GM19099 (cell line): Measurements from ENCODE around the gene OPTC.

Experiments used
- POLR2A ChIP-seq: IDR thresholded peaks from 3 replicates; pipeline ENCODE4 v1.6.1; 2011; ENCODE audit warnings: low read depth; ENCODE audit not compliant: insufficient read length; ENCODE audit errors: extremely low read depth

Gene OPTC, protein sequence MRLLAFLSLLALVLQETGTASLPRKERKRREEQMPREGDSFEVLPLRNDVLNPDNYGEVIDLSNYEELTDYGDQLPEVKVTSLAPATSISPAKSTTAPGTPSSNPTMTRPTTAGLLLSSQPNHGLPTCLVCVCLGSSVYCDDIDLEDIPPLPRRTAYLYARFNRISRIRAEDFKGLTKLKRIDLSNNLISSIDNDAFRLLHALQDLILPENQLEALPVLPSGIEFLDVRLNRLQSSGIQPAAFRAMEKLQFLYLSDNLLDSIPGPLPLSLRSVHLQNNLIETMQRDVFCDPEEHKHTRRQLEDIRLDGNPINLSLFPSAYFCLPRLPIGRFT

DNA sequence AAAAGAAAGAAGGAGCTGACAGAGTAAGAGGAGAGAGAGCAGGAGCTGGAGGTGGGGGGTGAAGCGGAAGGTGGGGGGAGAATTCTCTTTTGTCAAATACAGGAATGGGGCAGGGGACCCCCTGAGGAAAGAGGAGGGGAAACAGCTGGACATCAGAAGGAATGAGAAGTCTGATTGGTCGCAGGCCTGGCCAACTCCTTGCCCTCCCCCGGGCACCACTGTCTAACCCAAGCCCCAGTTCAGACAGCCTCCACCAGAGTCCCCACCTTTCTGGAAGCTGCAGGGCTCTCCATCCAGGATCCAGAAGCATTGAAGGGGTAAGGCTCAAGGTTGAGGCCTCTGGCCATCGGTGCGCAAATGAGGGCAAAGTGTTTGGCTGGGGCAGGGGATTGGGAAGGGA lies at the start of gene OPTC:
TSS of gene OPTC (plus strand) at position 253 of the 400 bp plus-strand sequence. CDS start 1,853 bp downstream, outside the sequence.
- no peak for TF ChIP-seq POLR2A

DNA sequence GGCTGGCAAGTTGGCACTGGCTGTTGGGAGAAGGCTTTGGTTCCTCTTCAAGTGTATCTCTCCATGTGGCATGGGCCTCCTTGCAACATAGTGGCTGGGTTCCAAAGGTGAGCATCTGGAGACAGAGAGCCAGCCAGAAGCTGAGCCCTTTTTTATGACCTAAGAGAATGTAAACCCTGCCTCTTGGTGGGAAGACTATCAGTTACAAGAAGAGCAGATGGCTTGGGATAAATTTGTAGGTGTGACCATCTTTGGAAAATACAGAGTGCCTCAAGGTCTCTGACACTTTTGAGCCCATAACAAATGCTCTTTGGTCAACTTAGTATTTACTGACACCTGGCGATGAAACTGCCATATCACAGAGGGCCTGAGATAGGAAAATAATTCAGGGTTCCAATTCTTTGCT lies 49.8 kb upstream of the OPTC start:
- TF ChIP-seq POLR2A: no peak

DNA sequence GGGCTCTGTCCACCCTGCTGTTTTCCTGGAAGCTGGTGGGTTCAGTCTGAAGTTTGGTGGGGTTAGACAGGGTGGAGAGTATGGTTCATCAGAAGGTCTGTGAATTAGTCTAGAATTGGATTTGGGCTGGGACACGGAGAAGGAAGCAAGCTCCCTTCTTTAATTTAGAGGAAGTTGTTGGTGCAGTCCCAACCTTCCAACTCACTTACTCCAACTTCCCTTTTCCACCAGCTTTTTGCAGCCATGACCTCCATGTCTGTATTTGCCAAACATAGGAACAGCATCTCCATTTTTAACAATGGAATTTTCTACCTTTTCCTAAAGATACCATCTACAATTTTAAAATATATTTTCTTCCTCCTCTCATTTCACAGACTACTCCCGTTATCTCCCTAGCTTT lies 46.8 kb upstream of the OPTC start:
- no peak for TF ChIP-seq POLR2A

DNA sequence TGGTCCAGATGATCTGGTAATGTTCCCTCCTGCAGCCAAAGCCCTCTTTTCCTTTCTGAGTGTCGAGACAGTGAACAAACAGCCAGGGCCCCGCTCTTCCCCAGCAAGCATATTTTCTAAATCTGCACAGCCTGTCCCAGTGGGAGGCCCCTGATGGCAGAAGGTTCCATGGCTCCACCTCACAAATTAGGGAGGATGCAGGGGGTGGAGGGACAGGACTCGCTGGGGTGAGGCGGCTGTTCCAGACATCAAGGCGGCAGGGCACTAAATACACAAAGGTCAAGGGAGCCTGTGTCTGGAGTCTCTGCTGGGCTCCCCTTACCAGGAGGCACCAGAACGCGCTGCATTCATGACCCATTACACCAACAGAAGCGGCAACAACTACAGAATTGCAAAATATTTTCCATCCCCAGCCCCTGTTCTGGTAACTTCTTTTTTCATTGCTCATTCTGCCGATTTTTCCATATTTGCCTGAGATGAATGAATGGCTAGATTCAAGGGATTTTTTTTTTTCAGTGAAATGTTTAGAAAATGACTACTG lies 45.4 kb upstream of the OPTC start:
- no peak for TF ChIP-seq POLR2A

DNA sequence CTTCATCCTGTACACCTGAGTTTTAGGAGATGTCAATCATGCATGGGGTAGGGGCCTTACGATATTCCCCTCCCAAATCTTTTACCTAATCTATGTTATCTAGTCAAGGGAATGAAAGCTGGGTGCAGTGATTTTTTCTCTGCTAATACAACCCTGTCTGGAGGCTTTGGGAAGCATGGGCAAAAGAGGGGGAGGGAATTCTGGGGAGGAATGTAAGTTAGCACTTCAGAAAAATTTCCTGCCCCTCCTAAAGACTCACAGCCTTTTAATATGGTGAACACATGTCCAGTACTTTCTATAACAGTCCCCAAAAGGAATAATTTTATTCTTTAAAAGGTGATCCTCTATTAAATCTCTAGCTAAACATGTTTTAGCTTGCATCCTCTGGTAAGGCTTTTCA lies 44.0 kb upstream of the OPTC start:
- TF ChIP-seq POLR2A: no peak

DNA sequence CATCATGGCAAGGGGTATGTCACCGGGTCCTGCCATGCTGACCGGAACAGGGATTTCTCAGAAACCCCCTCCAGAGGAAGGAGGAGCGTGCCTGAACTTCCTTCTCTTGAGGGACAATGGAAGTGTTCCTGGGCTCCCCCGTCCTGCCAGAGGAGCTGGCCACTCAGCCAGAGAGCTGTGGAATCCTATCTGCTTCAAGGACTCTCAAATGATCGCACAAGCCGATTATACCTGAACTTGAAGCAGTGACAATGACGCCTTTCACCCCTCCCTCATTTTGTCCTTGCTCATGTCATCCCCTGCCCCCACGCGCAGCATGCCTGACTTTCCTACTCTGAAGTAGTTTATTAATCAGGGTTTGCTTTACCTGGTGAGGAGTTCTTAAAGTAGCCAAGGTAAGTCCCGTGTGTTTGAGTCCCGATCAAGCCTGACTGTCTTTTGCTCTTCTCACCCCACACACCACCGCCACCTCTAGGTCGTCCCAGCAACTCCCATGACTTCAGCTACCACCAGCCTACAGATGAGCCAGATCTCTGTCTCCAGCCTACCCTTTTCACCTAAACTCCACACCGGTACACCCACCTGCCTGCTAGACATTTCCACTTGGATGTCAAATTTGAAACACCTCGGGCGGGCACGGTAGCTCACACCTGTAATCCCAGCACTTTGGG lies 43.3 kb upstream of the OPTC start:
- no peak for TF ChIP-seq POLR2A

DNA sequence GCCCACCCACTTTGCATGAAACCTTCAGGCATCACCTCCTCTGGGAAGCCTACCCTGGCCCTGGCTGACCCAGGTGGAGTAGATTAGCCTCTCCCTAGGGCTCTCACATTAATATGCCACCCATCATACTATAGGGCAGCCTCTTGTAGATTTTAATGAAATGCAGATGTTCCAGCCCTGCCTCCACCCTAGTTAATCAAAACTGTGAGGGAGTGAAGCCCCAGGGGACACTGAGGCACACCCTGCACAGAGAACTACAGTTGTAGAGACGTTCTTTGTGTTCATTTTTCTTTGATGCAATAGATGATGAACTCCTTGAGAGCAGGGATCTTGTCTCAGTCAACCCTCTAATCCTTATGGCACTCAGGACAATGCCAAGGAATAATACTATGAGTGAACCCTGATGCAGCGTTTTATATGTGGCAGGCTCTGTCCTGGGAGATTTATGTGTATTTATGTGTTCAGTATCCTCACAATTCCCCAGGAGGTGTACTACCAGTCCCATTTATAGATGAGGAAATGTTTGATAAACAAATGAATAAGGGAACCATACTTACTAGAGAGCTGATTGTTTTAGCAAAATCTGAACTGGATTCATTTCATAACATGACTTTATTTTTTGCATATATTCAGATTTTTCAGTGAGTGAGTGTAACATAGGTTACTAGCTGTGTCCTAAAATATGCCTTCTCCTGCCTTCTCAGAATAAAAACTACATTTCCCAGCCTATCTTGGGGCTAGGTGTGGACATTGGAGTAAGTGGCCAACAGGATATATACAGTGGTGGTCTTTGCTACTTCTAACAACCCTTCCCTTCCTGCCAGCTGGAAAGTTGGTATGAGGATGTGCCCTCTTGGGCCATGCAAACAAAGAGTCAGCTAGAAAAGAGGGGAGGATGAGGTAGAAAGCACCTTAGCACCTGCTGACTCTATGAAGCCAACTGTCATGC lies 41.8 kb upstream of the OPTC start:
- TF ChIP-seq POLR2A: no peak

DNA sequence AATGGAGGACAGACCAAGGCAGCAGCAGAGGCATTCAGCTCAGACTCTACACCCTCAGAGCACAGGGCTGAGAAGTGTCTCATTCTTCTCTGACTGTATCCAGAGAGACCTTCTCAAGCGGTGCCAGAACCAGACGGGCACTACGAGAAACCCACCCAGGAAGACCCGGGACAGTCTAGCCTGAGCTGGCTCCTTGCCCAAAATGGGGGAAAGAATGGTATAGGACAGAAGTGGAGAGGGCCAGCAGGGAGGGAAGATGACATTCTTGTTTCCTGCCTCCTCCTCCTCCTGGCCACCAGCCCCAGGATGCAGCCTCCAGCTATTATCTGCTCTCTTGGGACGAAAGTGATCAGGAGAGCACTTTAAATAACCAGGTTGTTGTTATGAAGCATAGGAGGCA lies 40.9 kb upstream of the OPTC start:
- TF ChIP-seq POLR2A: no peak

DNA sequence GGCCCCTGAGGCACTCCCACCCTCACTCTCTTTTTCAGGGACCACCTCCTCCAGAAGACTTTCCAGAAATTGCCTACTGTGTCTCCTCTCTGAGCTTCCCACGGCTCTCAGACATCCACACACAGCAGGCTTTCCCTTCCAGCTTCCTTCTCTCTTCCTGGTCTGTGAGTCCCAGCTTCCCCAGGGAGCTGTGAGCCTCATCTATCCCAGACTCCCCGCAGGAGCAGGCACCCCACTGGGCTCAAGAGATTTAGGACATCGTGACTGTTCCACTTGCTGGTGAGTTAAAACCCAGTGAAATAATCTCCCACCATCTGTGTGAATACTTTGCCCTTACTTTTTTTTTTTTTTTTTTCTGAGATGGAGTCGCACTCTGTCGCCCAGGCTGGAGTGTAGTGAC lies 40.3 kb upstream of the OPTC start:
- TF ChIP-seq POLR2A: no peak

DNA sequence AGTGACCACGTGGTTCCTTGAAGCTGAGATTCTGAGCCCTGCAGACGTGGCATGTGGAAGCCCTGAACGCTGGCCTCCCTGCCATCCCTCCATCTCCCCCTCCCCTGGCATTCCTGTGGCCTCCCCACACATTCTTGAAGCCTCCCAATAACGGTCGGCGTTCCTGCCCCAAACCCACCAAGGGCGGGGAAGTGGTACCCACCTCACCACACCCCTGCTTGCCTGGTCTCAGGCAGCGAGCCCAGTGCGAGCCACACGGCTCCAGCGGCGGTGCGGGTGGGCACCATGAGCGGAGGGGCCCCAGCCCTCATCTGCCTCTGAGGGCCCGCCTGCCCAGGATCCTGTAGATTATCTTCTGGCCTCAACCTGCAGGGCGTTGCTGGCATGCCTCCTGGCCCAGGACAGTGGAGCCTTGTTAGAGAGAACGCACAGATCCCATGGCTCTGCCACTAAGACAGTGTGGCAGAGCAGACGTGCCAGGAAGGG lies 38.9 kb upstream of the OPTC start:
- TF ChIP-seq POLR2A: no peak

DNA sequence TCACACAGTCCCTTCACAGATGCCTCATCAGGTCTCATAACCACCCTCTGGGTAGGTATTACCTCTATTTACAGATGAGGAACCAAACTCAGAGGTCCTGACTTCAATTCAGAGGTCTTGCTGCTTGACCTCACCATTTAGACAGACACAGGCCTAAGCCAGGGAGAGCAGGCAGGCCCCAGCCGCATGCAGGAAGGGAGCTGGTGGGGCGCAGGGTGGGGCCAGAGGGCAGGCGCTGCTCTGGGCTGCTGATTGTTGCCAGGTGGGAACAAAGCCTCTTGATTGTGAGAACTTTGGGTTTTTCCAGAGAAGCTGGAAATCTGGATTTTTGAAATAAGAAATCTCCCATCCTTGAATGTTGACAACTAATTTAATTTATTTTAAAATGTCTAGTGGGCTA lies 38.2 kb upstream of the OPTC start:
- no peak for TF ChIP-seq POLR2A

DNA sequence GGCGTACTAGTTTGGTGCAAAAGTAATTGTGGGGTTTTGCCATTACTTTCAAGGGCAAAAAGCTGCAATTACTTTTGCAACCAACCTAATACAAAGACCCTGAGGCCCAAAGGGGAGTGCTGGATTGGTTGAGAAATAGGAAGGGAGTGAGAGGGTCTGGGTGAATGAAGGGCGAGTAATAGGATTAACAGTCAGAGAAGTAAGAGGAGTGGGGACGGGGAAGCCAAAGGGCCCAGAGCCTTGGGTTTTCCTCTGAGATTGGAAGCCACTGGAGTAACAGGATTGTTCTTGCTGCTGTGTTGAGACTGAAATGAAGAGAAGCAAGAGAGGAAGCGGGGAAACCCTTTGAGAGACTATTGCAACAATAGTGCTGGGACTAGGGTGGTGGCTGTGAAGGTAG lies 37.4 kb upstream of the OPTC start:
- TF ChIP-seq POLR2A: no peak

DNA sequence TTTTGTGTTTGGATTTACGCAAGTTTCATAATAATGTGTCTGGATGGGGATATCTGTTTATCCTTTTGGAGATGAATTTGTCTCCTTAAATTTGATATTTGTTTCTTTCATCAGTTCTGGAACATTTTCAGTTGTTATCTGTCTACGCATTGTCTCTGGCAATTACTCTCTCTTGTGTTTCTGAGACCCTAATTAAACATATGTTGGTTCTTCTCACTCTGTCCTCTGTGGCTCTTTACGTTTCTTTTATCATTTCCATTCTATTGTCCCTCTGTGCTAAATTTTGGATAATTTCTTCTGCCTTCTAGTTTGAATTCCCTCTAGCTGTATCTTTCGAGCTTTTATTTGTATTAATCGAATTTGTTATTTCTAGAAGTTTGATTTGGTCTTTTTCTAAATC lies 35.9 kb upstream of the OPTC start:
- TF ChIP-seq POLR2A: no peak

DNA sequence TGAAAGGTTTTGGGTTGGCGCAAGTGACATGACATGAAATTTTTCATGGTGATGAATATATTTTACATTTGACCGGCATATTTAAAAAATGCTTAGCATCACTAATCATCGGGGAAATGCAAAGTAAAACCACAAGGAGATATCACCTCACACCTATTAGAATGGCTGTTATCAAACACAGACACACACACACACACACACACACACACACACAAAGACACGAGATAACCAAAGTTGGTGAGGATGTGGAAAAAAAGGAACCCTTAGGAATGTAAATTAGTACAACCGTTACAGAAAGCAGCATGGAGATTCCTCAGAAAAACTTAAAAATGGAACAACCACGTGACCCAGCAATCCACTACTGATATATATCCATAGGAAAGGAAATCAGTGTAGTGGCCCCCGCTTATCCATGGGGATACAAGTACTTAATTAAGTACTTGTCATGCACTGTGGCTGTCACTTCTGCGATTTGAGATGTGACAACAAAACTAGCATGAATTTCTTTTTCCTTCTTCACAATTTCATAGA lies 34.2 kb upstream of the OPTC start:
- TF ChIP-seq POLR2A: no peak

DNA sequence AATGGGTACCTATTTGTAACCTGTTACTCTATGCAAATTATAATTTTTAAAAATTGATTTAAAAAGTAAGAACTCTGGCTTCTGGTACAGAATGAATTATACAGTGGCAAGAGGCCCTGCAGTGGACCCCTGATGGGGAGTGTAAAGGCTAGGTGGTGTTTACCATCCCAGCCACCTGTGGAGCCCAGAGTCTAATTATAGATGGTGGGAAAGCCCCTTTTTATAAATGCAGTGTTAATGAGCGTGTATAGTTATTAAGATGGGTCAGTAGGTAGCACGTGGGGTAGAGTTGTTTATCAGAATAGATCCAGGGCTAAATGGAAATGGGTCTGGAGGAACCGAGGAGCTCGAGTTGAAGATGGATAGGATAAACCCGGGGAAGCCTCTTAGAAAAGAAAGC lies 32.2 kb upstream of the OPTC start:
- TF ChIP-seq POLR2A: no peak
